BLaER1 treated with 17β-estradiol and CSF1 and Interleukin-3, amounts not matched to agents 10 nM and 100 nM (cell line): ENCODE measurements around the gene ADARB2.

Experiments used
- H3K27ac ChIP-seq, 11 experiments: shearing (Covaris generic); formaldehyde crosslinking; 2 replicates each; pipeline ENCODE4 v1.8.1; 2022
- H3K27me3 ChIP-seq, 11 experiments: shearing (Covaris generic); formaldehyde crosslinking; 2 replicates each; pipeline ENCODE4 v1.8.1; 2022
- H3K36me3 ChIP-seq, 11 experiments: shearing (Covaris generic); formaldehyde crosslinking; 2 replicates each; pipeline ENCODE4 v1.8.1; 2022
- H3K4me1 ChIP-seq, 10 experiments: shearing (Covaris generic); formaldehyde crosslinking; 2 replicates each; pipeline ENCODE4 v1.8.1; 2022
- H3K4me2 ChIP-seq, 11 experiments: shearing (Covaris generic); formaldehyde crosslinking; 2 replicates each; pipeline ENCODE4 v1.8.1; 2022
- H3K4me3 ChIP-seq, 10 experiments: shearing (Covaris generic); formaldehyde crosslinking; 2 replicates each; pipeline ENCODE4 v1.8.1; 2022
- H3K9ac ChIP-seq, 11 experiments: shearing (Covaris generic); formaldehyde crosslinking; 2 replicates each; pipeline ENCODE4 v1.8.1; 2022
- H3K9me3 ChIP-seq, 11 experiments: shearing (Covaris generic); formaldehyde crosslinking; replicated peaks in 1 of 11; 2 replicates each; pipeline ENCODE4 v1.8.1; 2022
- H4K20me1 ChIP-seq, 11 experiments: shearing (Covaris generic); formaldehyde crosslinking; 2 replicates each; pipeline ENCODE4 v1.8.1; 2022
- Cebpa-rat ChIP-seq, 11 experiments: shearing (Covaris generic); IDR thresholded peaks; 2 replicates each; pipeline ENCODE4 v1.8.1; 2022

ADARB2 gene

GRCh38 chr10:1272079-1272776, 465.1 kb downstream of the ADARB2 start:
- H3K36me3 ChIP-seq, result no peaks in the 10 kb centered on the region
- no peak for TF ChIP-seq Cebpa-rat (IDR thresholded peaks at IDR 0.05)
- H3K4me2 ChIP-seq, result no peak overlapping the region
- H3K27ac ChIP-seq, result no peak overlapping the region
- H3K4me1 ChIP-seq, result peaks cover 7 to 24% (median 17%) of the 10 kb centered on the region in 10 experiments; a peak in 19 of 20 replicates
- no peaks in the 10 kb centered on the region for H3K9me3 ChIP-seq
- H4K20me1 ChIP-seq, result 0 out of 22 replicates have a peak, but pooled peaks cover 0 to 5% (median 0%) of the 10 kb centered on the region in 11 experiments
- H3K9ac ChIP-seq, result no peak overlapping the region
- no peaks in the 10 kb centered on the region for H3K27me3 ChIP-seq
- no peak overlapping the region for H3K4me3 ChIP-seq

- Histone ChIP-seq H3K9me3 (no peaks in the 10 kb centered on the region), H3K4me1 (peaks cover 7 to 24% (median 17%) of the 10 kb centered on the region in 10 experiments; a peak in 19 of 20 replicates), H3K4me2 (no peak overlapping the region), H3K27me3 (no peaks in the 10 kb centered on the region), H3K9ac (no peak overlapping the region), H3K27ac (no peak overlapping the region), H4K20me1 (0 out of 22 replicates have a peak, but pooled peaks cover 0 to 5% (median 0%) of the 10 kb centered on the region in 11 experiments), H3K36me3 (no peaks in the 10 kb centered on the region), H3K4me3 (no peak overlapping the region)
- TF ChIP-seq Cebpa-rat (IDR thresholded peaks at IDR 0.05), result no peak
Observed at GRCh38 chr10:1270906-1271305, 466.4 kb downstream of the ADARB2 start.

- H3K36me3 ChIP-seq, result no peaks in the 10 kb centered on the region
- H3K9me3 ChIP-seq, result no peaks in the 10 kb centered on the region
- H3K27ac ChIP-seq, result peak overlapping the region in 2 of 11 experiments; percentile 21 to 31; a peak in 2 of 22 replicates
- 0 out of 22 replicates have a peak, but pooled peaks cover 0 to 5% (median 0%) of the 10 kb centered on the region in 11 experiments for H4K20me1 ChIP-seq
- no peak overlapping the region for H3K4me2 ChIP-seq
- H3K4me1 ChIP-seq, result peaks cover 7 to 24% (median 17%) of the 10 kb centered on the region in 10 experiments; a peak in 19 of 20 replicates
- no peaks in the 10 kb centered on the region for H3K27me3 ChIP-seq
- no peak overlapping the region for H3K4me3 ChIP-seq
- no peak for TF ChIP-seq Cebpa-rat (IDR thresholded peaks at IDR 0.05)
- H3K9ac ChIP-seq, result no peak overlapping the region
Observed at GRCh38 chr10:1270490-1270889, 466.8 kb downstream of the ADARB2 start.

GRCh38 chr10:1268831-1269230, 468.5 kb downstream of the ADARB2 start:
- Histone ChIP-seq H3K9ac (no peak overlapping the region), H3K4me1 (peaks cover 7 to 23% (median 14%) of the 10 kb centered on the region in 10 experiments; a peak in 18 of 20 replicates), H3K27me3 (no peaks in the 10 kb centered on the region), H4K20me1 (0 out of 22 replicates have a peak, but pooled peaks cover 0 to 5% (median 0%) of the 10 kb centered on the region in 11 experiments), H3K4me3 (no peak overlapping the region), H3K9me3 (no peaks in the 10 kb centered on the region), H3K36me3 (no peaks in the 10 kb centered on the region), H3K4me2 (peak overlapping the region; percentile 28 to 83 (median 48); a peak in 20 of 22 replicates), H3K27ac (peak overlapping the region in 1 of 11 experiments; percentile 48; a peak in 2 of 22 replicates)
- TF ChIP-seq Cebpa-rat (IDR thresholded peaks at IDR 0.05), result peak in 10 of 11 experiments; percentile 22 to 93 (median 71); a peak in 14 of 22 replicates

- Histone ChIP-seq H3K27ac (no peak overlapping the region), H3K27me3 (no peaks in the 10 kb centered on the region), H3K4me2 (no peak overlapping the region), H3K9ac (no peak overlapping the region), H3K36me3 (no peaks in the 10 kb centered on the region), H3K4me3 (no peak overlapping the region), H3K9me3 (no peaks in the 10 kb centered on the region), H3K4me1 (peaks cover 7 to 23% (median 14%) of the 10 kb centered on the region in 10 experiments; a peak in 18 of 20 replicates), H4K20me1 (no peaks in the 10 kb centered on the region)
- no peak for TF ChIP-seq Cebpa-rat (IDR thresholded peaks at IDR 0.05)
Observed at GRCh38 chr10:1267568-1267967, 469.8 kb downstream of the ADARB2 start.

- H3K27ac ChIP-seq, result no peak overlapping the region
- no peak overlapping the region for H3K4me3 ChIP-seq
- H3K4me2 ChIP-seq, result no peak overlapping the region
- no peaks in the 10 kb centered on the region for H3K9me3 ChIP-seq
- H3K27me3 ChIP-seq, result no peaks in the 10 kb centered on the region
- no peak for TF ChIP-seq Cebpa-rat (IDR thresholded peaks at IDR 0.05)
- no peaks in the 10 kb centered on the region for H4K20me1 ChIP-seq
- H3K9ac ChIP-seq, result no peak overlapping the region
- peaks cover 7 to 23% (median 14%) of the 10 kb centered on the region in 10 experiments; a peak in 18 of 20 replicates for H3K4me1 ChIP-seq
- H3K36me3 ChIP-seq, result no peaks in the 10 kb centered on the region
Observed at GRCh38 chr10:1267148-1267547, 470.2 kb downstream of the ADARB2 start.

GRCh38 chr10:1266033-1266802, 471.1 kb downstream of the ADARB2 start:
- TF ChIP-seq Cebpa-rat (IDR thresholded peaks at IDR 0.05), result no peak
- H4K20me1 ChIP-seq, result no peaks in the 10 kb centered on the region
- H3K36me3 ChIP-seq, result no peaks in the 10 kb centered on the region
- H3K27ac ChIP-seq, result no peak overlapping the region
- H3K9ac ChIP-seq, result no peak overlapping the region
- H3K9me3 ChIP-seq, result no peaks in the 10 kb centered on the region
- no peaks in the 10 kb centered on the region for H3K27me3 ChIP-seq
- H3K4me3 ChIP-seq, result no peak overlapping the region
- peaks cover 7 to 23% (median 14%) of the 10 kb centered on the region in 10 experiments; a peak in 18 of 20 replicates for H3K4me1 ChIP-seq
- no peak overlapping the region for H3K4me2 ChIP-seq

- TF ChIP-seq Cebpa-rat (IDR thresholded peaks at IDR 0.05), result no peak
- Histone ChIP-seq H3K4me2 (no peak overlapping the region), H3K27ac (no peak overlapping the region), H3K36me3 (no peaks in the 10 kb centered on the region), H3K27me3 (no peaks in the 10 kb centered on the region), H3K9ac (no peak overlapping the region), H3K4me3 (no peak overlapping the region), H3K9me3 (no peaks in the 10 kb centered on the region), H4K20me1 (no peaks in the 10 kb centered on the region), H3K4me1 (peaks cover 4 to 14% (median 9%) of the 10 kb centered on the region in 10 experiments; a peak in 17 of 20 replicates)
Observed at GRCh38 chr10:1264001-1264400, 473.3 kb downstream of the ADARB2 start.

GRCh38 chr10:1257274-1257673, 480.1 kb downstream of the ADARB2 start:
- no peak overlapping the region for H3K27ac ChIP-seq
- no peaks in the 10 kb centered on the region for H3K36me3 ChIP-seq
- TF ChIP-seq Cebpa-rat (IDR thresholded peaks at IDR 0.05), result no peak
- H3K4me1 ChIP-seq, result peaks cover 35 to 46% (median 42%) of the 10 kb centered on the region in 10 experiments
- H3K9ac ChIP-seq, result no peak overlapping the region; a peak in 1 of 22 replicates
- H3K4me3 ChIP-seq, result no peak overlapping the region; a peak in 1 of 20 replicates
- peaks cover 0 to 12% (median 0%) of the 10 kb centered on the region in 11 experiments; a peak in 4 of 22 replicates for H4K20me1 ChIP-seq
- peaks cover 27 to 49% (median 41%) of the 10 kb centered on the region in 11 experiments for H3K27me3 ChIP-seq
- H3K4me2 ChIP-seq, result peak overlapping the region; percentile 28 to 89 (median 77)
- no peaks in the 10 kb centered on the region for H3K9me3 ChIP-seq
